IMR-90 (cell line): ENCODE results near the gene YBEY. TPM values are rescaled to one million over a fixed set of nuclear protein-coding genes. Genes with fewer than 3 reads are reported as not detected.

Experiments
- ATAC-seq: fragments of 200-7000 bp; cut with Tn5 transposase; 2 replicates; pipeline ENCODE4 v1.9.1; 2020; ENCODE audit warnings: low read depth, mild to moderate bottlenecking, moderate library complexity
- BruUV-seq: library from RNA; stranded (reverse); fragments of 400-500 nt; replicated peaks from 2 replicates; lab custom pipeline; 2021; lab: Mats Ljungman, UMichigan
- CTCF ChIA-PET: fragments of 300-600 bp; formaldehyde crosslinking; extraction: SDS; loops from one replicate; lab custom pipeline; 2021; ENCODE audit warnings: antibody characterized with exemption; lab: Yijun Ruan, JAX
- POLR2A ChIA-PET: fragments of 300-600 bp; sonication (Branson Sonifier 250); formaldehyde crosslinking; loops from one replicate; lab custom pipeline; 2022; ENCODE audit warnings: antibody characterized with exemption; ENCODE audit not compliant: unreplicated experiment; lab: Charles Lee
- DNase-seq: peaks from one replicate; pipeline ENCODE4 v3.0.0; 2013
- H2AFZ ChIP-seq: replicated peaks from 2 replicates; pipeline ENCODE3; 2013; ENCODE audit warnings: low read length, mild to moderate bottlenecking; ENCODE audit not compliant: poor library complexity
- H2AK5ac ChIP-seq: 2 replicates; pipeline ENCODE4 v1.6.1; 2013; ENCODE audit warnings: low read depth, low read length, inconsistent platforms
- H2AK9ac ChIP-seq: replicated peaks from 2 replicates; pipeline ENCODE3; 2013; ENCODE audit warnings: mild to moderate bottlenecking, low read depth, low read length, moderate library complexity; ENCODE audit not compliant: poor library complexity
- H2BK120ac ChIP-seq: 2 replicates; pipeline ENCODE4 v1.6.1; 2013; ENCODE audit warnings: low read depth, low read length, inconsistent platforms
- H2BK15ac ChIP-seq: 3 replicates; pipeline ENCODE4 v1.6.1; 2013; ENCODE audit warnings: low read depth, low read length, inconsistent platforms
- H2BK20ac ChIP-seq: 2 replicates; pipeline ENCODE4 v1.6.1; 2013; ENCODE audit warnings: low read depth, mild to moderate bottlenecking, inconsistent platforms, low read length, moderate library complexity
- H2BK5ac ChIP-seq: 2 replicates; pipeline ENCODE4 v1.6.1; 2013; ENCODE audit warnings: mild to moderate bottlenecking, low read depth, low read length, inconsistent platforms; ENCODE audit not compliant: poor library complexity, severe bottlenecking
- H3K14ac ChIP-seq: replicated peaks from 2 replicates; pipeline ENCODE4 v1.6.1; 2013; ENCODE audit warnings: low read depth, low read length, inconsistent platforms
- H3K18ac ChIP-seq: 2 replicates; pipeline ENCODE4 v1.6.1; 2013; ENCODE audit warnings: low read depth, low read length, control low read depth
- H3K23ac ChIP-seq: 2 replicates; pipeline ENCODE4 v1.6.1; 2013; ENCODE audit warnings: low read depth, low read length, inconsistent platforms
- H3K27ac ChIP-seq: 2 replicates; pipeline ENCODE4 v1.5.1; 2013; ENCODE audit warnings: mild to moderate bottlenecking, control low read depth, low read length; ENCODE audit not compliant: insufficient read depth
- H3K27me3 ChIP-seq: 2 replicates; pipeline ENCODE4 v1.6.1; 2013; ENCODE audit warnings: low read length; ENCODE audit not compliant: control insufficient read depth, insufficient read depth
- H3K36me3 ChIP-seq: 2 replicates; pipeline ENCODE4 v1.6.1; 2013; ENCODE audit warnings: low read length, mixed read lengths; ENCODE audit not compliant: control insufficient read depth, insufficient read depth
- H3K4ac ChIP-seq: 2 replicates; pipeline ENCODE4 v1.6.1; 2013; ENCODE audit warnings: low read depth, low read length, inconsistent platforms
- H3K4me1 ChIP-seq: 2 replicates; pipeline ENCODE4 v1.6.1; 2013; ENCODE audit warnings: low read length, mixed read lengths; ENCODE audit not compliant: control insufficient read depth, insufficient read depth
- H3K4me2 ChIP-seq: 2 replicates; pipeline ENCODE4 v1.6.1; 2013; ENCODE audit warnings: low read depth, mild to moderate bottlenecking, control low read depth, low read length, moderate library complexity
- H3K4me3 ChIP-seq: 2 replicates; pipeline ENCODE4 v1.5.1; 2013; ENCODE audit warnings: low read depth, mild to moderate bottlenecking, control low read depth, low read length, moderate library complexity; ENCODE audit not compliant: insufficient read depth
- H3K56ac ChIP-seq: 2 replicates; pipeline ENCODE4 v1.6.1; 2013; ENCODE audit warnings: low read length, inconsistent platforms; ENCODE audit not compliant: insufficient read depth; ENCODE audit errors: extremely low read depth
- H3K79me1 ChIP-seq, 2 experiments: 2 replicates each; pipeline ENCODE4 v1.6.1; 2013; ENCODE audit warnings: low read length in 2 of 2, inconsistent platforms in 1 of 2, low read depth in 1 of 2
- H3K9ac ChIP-seq: 2 replicates; pipeline ENCODE4 v1.6.1; 2013; ENCODE audit warnings: low read depth, low read length, control low read depth
- H3K9me1 ChIP-seq: 2 replicates; pipeline ENCODE4 v1.6.1; 2013; ENCODE audit warnings: low read length, inconsistent platforms; ENCODE audit not compliant: insufficient read depth
- H3K9me3 ChIP-seq: 2 replicates; pipeline ENCODE4 v1.6.1; 2013; ENCODE audit warnings: low read length; ENCODE audit not compliant: control insufficient read depth, insufficient read depth
- H4K20me1 ChIP-seq: 2 replicates; pipeline ENCODE4 v1.6.1; 2013; ENCODE audit warnings: low read length, inconsistent platforms; ENCODE audit not compliant: insufficient read depth
- H4K5ac ChIP-seq: 2 replicates; pipeline ENCODE4 v1.6.1; 2013; ENCODE audit warnings: mild to moderate bottlenecking, low read depth, low read length, control low read depth
- H4K8ac ChIP-seq, 2 experiments: 2 replicates each; pipeline ENCODE4 v1.6.1; 2013; ENCODE audit warnings: low read depth in 2 of 2, low read length in 2 of 2, control low read depth in 1 of 2, inconsistent platforms in 1 of 2
- H4K91ac ChIP-seq: 2 replicates; pipeline ENCODE4 v1.6.1; 2013; ENCODE audit warnings: low read depth, low read length, inconsistent platforms; ENCODE audit not compliant: insufficient read depth
- BHLHE40 ChIP-seq: fragments of 150-350 bp; IDR thresholded peaks from 2 replicates; pipeline ENCODE4 v1.6.1; 2016; ENCODE audit warnings: mild to moderate bottlenecking, low read depth, low read length
- CEBPB ChIP-seq: IDR thresholded peaks from 2 replicates; pipeline ENCODE4 v1.6.1; 2012; ENCODE audit warnings: low read depth, low read length, improper control_type of control experiment
- CHD1 ChIP-seq: IDR thresholded peaks from 2 replicates; pipeline ENCODE4 v1.6.1; 2012; ENCODE audit warnings: low read depth, low read length, improper control_type of control experiment
- CTCF ChIP-seq: conservative IDR thresholded peaks from 2 replicates; pipeline ENCODE4 v1.5.1; 2012; ENCODE audit warnings: mild to moderate bottlenecking, low read depth, low read length, improper control_type of control experiment
- FOS ChIP-seq: fragments of 150-350 bp; IDR thresholded peaks from 2 replicates; pipeline ENCODE4 v1.6.1; 2016; ENCODE audit warnings: low read depth, low read length
- MAFK ChIP-seq: IDR thresholded peaks from 2 replicates; pipeline ENCODE4 v1.6.1; 2012; ENCODE audit warnings: low read depth, low read length, improper control_type of control experiment
- MAZ ChIP-seq: IDR thresholded peaks from 2 replicates; pipeline ENCODE4 v1.6.1; 2012; ENCODE audit warnings: low read depth, mild to moderate bottlenecking, low read length, improper control_type of control experiment, moderate library complexity, borderline replicate concordance
- MXI1 ChIP-seq: IDR thresholded peaks from 2 replicates; pipeline ENCODE4 v1.6.1; 2012; ENCODE audit warnings: low read depth, mild to moderate bottlenecking, low read length, moderate library complexity, borderline replicate concordance
- RAD21 ChIP-seq: IDR thresholded peaks from 2 replicates; pipeline ENCODE4 v1.6.1; 2012; ENCODE audit warnings: low read length, improper control_type of control experiment
- RCOR1 ChIP-seq: IDR thresholded peaks from 2 replicates; pipeline ENCODE4 v1.6.1; 2012; ENCODE audit warnings: mild to moderate bottlenecking, low read length, improper control_type of control experiment; ENCODE audit not compliant: insufficient replicate concordance
- RFX5 ChIP-seq: IDR thresholded peaks from 2 replicates; pipeline ENCODE4 v1.8.0; 2012; ENCODE audit warnings: low read depth, mild to moderate bottlenecking, low read length, moderate library complexity
- SMC3 ChIP-seq: fragments of 150-350 bp; IDR thresholded peaks from 2 replicates; pipeline ENCODE4 v1.6.1; 2016; ENCODE audit warnings: low read depth, mild to moderate bottlenecking, antibody characterized with exemption, low read length, moderate library complexity
- WGBS, 2 experiments: methylation state at CpG; one replicate each; pipeline versions ENCODE4 v1.1.5 to v1.1.7; 2013; ENCODE audit warnings: missing lambda C conversion rate in 2 of 2; ENCODE audit not compliant: insufficient read length in 1 of 2; ENCODE audit errors: extremely low coverage in 2 of 2; 5-methylcytosine and 5-hydroxymethylcytosine counted together
- dilution Hi-C: fragments of 300-500 bp; cut with HindIII; formaldehyde crosslinking; loops from one replicate; pipeline ENCODE4 v1.14.3; 2018; ENCODE audit warnings: low sequenced_read_pairs; ENCODE audit not compliant: unreplicated experiment
- in situ Hi-C: fragments of 300-500 bp; cut with MboI; formaldehyde crosslinking; loops from 3 replicates; pipeline ENCODE4 v1.14.3; 2019; ENCODE audit warnings: low sequenced_read_pairs, inconsistent platforms, mixed read lengths
- intact Hi-C: fragments of 100-400 bp; cut with micrococcal nuclease; formaldehyde crosslinking; loops from 2 replicates; pipeline ENCODE4 v1.10.0; 2022
- polyA plus RNA-seq, 3 experiments: library from polyadenylated mRNA; depleted of rRNA; stranded (reverse); fragments of >200 nt; gene quantifications; 2 replicates each; pipeline ENCODE4 v1.2.3, GENCODE V29; 2012; ENCODE audit warnings: low replicate concordance in 1 of 3
- total RNA-seq: library from RNA; depleted of rRNA; stranded (reverse); fragments of >200 nt; gene quantifications from 2 replicates; pipeline ENCODE4 v1.2.3, GENCODE V29; 2012

Gene YBEY
- total and polyA plus RNA-seq, 2 of the 4 experiments (the other 2 are of a cell fraction): 5.9 to 26.2 TPM

DNA sequence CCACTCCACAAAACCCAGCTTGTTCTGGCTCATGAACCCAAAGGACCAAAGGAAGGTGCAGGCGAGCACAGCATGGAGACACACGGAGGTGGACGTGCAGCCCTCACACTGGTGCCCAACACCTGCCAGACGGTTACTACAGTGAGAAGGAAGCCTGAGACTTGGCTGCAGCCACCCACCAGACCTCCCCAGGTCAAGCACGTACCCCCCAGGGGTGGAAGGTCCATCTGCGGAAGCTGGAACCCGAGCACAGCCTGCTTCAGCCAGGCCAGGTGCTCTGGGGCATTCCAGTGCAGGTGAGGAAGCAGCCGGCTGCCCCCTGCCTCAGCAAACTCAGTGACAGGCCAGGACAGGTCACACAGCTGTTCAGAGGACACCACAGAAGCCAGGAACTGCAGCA lies 41.5 kb upstream of the YBEY start:
- Histone ChIP-seq H4K20me1 (peaks cover 6% of the 10 kb centered on the region), H4K91ac (no peak overlapping the region), H3K4me2 (no peak overlapping the region), H2BK5ac (no peak overlapping the region), H3K4ac (no peak overlapping the region), H2AFZ (no peak overlapping the region), H4K5ac (no peak overlapping the region), H2BK120ac (no peak overlapping the region), H3K14ac (no peak overlapping the region), H3K79me1 (peaks cover 8 to 28% of the 10 kb centered on the region in 2 experiments; a peak in 3 of 4 replicates), H3K9me1 (peaks cover 22% of the 10 kb centered on the region), H2AK5ac (no peak overlapping the region), H3K23ac (no peak overlapping the region), H3K27me3 (no peaks in the 10 kb centered on the region), H2BK15ac (no peak overlapping the region), H3K4me1 (no peaks in the 10 kb centered on the region; the same call in 1 of the 2 replicates), H3K9ac (no peak overlapping the region), H3K36me3 (peaks cover 70% of the 10 kb centered on the region), H3K27ac (no peak overlapping the region), H3K56ac (no peak overlapping the region), H4K8ac (no peak overlapping the region), H2AK9ac (no peak overlapping the region), H3K18ac (no peak overlapping the region), H2BK20ac (no peak overlapping the region), H3K9me3 (no peaks in the 10 kb centered on the region), H3K4me3 (no peak overlapping the region)
- BruUV-seq: no TSS peak
- DNase-seq (no peak), ATAC-seq (no peak)
- ChIA-PET CTCF (no interaction called here), POLR2A (no interaction called here)
- TF ChIP-seq CHD1 (no peak), FOS (no peak), CEBPB (no peak), MXI1 (no peak), RCOR1 (no peak), RFX5 (no peak), MAFK (no peak), SMC3 (no peak), MAZ (no peak), BHLHE40 (no peak), CTCF (no peak), RAD21 (no peak)
- dilution Hi-C loops (no loop called here), in situ Hi-C loops (no loop called here), intact Hi-C loops (loop anchor here (5.0 kb wide), 1 partner anchor 38 kb away; no protein-coding TSS in a partner anchor)
- WGBS, 2 experiments: 98% methylated on average over 6 of the region's 8 CpGs; no CpG with 5 or more reads in 1 of the 2 experiments
